GM18909 (cell line): ENCODE measurements around the gene FOXJ1.

Source experiments
- ATAC-seq: cut with Tn5 transposase; IDR thresholded peaks from one replicate; pipeline ENCODE4 v1.9.1; 2021; ENCODE audit warnings: mild to moderate bottlenecking; ENCODE audit not compliant: unreplicated experiment, poor library complexity

The FOXJ1 gene

GRCh38 chr17:76161619-76162266, 20.7 kb upstream of the FOXJ1 start:
- ATAC-seq, result no peak

GRCh38 chr17:76160896-76161528, 20.0 kb upstream of the FOXJ1 start:
- no peak for ATAC-seq

GRCh38 chr17:76159157-76159556, 18.1 kb upstream of the FOXJ1 start:
- no peak for ATAC-seq

- no peak for ATAC-seq
Measured at GRCh38 chr17:76157759-76158158, 16.7 kb upstream of the FOXJ1 start.

- no peak for ATAC-seq
Measured at GRCh38 chr17:76156662-76156991, 15.6 kb upstream of the FOXJ1 start.

- no peak for ATAC-seq
Measured at GRCh38 chr17:76155988-76156661, 15.1 kb upstream of the FOXJ1 start.

GRCh38 chr17:76154936-76155845, 14.1 kb upstream of the FOXJ1 start:
- ATAC-seq, result no peak

GRCh38 chr17:76154292-76154691, 13.2 kb upstream of the FOXJ1 start:
- no peak for ATAC-seq

- no peak for ATAC-seq
Measured at GRCh38 chr17:76153640-76154039, 12.6 kb upstream of the FOXJ1 start.

- no peak for ATAC-seq
Measured at GRCh38 chr17:76153202-76153601, 12.2 kb upstream of the FOXJ1 start.

- no peak for ATAC-seq
Measured at GRCh38 chr17:76152591-76152990, 11.5 kb upstream of the FOXJ1 start.

GRCh38 chr17:76151896-76152454, 10.9 kb upstream of the FOXJ1 start:
- ATAC-seq, result no peak

GRCh38 chr17:76150712-76151622, 9.9 kb upstream of the FOXJ1 start:
- ATAC-seq, result no peak

GRCh38 chr17:76149214-76149613, 8.2 kb upstream of the FOXJ1 start:
- no peak for ATAC-seq

- ATAC-seq, result no peak
Measured at GRCh38 chr17:76148015-76148326, 6.9 kb upstream of the FOXJ1 start.

- no peak for ATAC-seq
Measured at GRCh38 chr17:76147211-76148014, 6.4 kb upstream of the FOXJ1 start.

GRCh38 chr17:76146053-76146851, 5.2 kb upstream of the FOXJ1 start:
- ATAC-seq, result no peak
